HK-2 (cell line): ENCODE data around the gene PIK3R1.
A peak's percentile ranks its signal among the peaks of the same experiment; 100 is the strongest.

ENCODE experiments used
- DNase-seq: peaks from one replicate; pipeline ENCODE4 v3.0.0-alpha.2; 2018; ENCODE audit not compliant: unreplicated experiment

PIK3R1 gene

DNA sequence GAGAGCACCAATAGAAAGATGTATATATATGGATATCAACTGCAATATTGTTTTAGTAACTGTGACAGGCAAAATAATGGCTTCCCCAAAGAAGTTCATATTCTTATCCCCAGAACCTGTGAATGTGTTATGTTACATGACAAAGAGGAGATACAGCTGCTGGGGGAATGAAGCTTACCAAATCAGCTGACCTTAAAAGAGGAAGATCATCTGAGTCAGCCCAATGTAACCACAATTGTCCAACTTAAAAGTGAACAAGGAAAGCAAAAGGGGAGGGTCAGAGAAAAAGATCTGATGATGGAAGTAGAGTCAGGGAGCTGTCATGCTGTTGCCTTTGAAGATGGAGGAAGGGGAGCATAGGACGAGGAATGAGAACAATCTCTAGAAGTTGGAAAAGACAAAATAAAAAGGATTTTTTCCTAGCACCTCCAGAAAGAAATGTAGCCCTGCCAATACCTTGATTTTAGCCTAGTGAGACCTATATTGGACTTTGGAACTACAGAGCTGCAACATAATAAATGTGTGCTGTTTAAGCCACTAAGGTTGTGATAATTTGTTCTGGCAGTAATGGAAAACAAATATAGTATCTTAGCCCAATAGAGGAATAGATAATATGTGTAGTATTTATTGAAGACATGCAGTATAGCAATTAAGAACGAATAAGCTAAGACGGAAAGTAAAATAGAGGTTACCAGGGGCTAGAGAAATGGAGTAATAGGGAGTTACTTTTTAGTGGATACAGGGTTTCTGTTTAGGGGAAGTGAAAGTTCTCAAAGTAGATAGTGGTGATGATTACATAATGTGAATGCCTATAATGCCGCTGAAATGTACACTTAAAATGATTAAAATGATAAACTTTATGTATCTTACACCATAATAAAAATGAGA, 115.9 kb downstream of the PIK3R1 start:
- no peak for DNase-seq

GRCh38 chr5:68332080-68332451, 116.5 kb downstream of the PIK3R1 start:
- DNase-seq: no peak

DNA sequence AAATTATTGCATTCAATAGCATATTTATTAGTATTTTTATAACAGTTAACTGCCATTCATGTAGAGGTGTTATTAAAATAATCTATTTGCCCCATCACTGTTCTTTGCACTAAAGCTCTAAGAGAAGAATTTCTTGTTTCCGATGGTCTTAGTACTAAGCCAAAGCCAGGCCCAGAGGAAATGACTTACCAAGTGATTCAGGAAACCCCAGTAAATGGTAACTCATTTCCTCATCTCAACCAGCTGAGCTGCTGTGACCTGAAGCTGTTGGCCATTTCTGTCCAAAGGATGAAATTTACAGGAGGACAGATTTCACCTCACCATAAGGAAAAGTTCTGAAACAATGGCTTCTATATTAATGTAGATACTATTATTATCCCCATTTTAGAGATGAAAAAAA, 117.0 kb downstream of the PIK3R1 start:
- no peak for DNase-seq

GRCh38 chr5:68333649-68334552, 118.3 kb downstream of the PIK3R1 start:
- peak; percentile 61 for DNase-seq

GRCh38 chr5:68334553-68334886, 119.0 kb downstream of the PIK3R1 start:
- DNase-seq: no peak

DNA sequence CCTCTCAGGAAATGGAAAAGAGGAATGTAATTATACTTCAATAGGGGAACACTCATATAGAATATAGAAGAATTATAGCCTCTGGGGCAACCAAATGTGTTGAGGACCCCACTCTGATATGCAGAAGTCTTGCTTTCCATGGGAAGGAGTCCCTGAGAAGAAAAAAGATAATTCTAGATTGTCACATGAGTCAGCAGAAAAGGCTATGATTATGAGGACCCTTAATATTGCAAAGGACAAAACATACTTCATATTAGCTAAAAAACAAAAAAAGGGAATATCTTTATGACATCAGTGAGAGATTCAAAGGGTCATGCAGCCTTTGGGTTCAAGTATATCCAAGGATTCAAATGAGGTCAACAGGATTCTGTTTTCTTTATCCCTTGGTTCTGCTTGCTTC, 119.5 kb downstream of the PIK3R1 start:
- no peak for DNase-seq

- no peak for DNase-seq
These were observed 120.6 kb downstream of the PIK3R1 start for GRCh38 chr5:68336200-68336599.

DNA sequence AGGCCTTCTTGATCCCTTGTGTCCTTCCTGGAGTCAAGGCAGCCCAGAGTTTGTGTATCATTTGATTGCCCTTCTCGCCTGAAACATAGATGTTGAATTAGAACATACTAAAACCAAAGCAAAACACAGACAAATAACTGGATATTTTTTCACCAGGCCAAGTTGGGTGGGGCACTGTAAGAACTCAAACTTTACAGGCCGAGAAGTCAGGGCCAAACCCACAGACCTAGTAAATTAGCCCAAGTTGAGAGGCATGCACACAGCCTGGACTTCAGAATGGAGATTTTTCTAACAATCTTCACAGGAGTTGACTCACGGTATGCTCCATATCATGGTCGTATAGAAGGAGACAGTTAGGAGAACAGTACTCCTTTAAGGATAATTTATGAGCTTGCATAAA, 121.7 kb downstream of the PIK3R1 start:
- no peak for DNase-seq

GRCh38 chr5:68339921-68340321, 124.4 kb downstream of the PIK3R1 start:
- DNase-seq: no peak

- DNase-seq: no peak
These were observed 125.5 kb downstream of the PIK3R1 start for GRCh38 chr5:68341006-68341405.

DNA sequence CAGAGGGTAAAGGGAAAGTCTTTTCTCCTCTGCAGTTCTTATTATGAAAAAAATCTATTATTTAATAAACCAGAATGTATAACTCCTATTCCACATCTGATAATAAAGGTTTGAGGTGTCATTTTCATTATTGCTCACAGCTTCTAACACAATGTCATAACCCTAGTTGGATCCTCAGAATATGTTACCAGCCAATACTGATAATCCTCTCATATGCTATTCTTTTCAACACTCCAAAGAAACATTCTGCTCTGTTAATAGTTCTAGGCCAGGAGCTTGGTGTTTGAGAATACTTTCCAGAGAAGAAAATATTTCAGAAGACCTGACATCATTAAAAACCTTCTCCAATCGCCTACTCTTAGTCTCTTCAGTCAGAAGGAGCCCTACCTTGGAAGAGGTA, 127.1 kb downstream of the PIK3R1 start:
- DNase-seq: no peak

DNA sequence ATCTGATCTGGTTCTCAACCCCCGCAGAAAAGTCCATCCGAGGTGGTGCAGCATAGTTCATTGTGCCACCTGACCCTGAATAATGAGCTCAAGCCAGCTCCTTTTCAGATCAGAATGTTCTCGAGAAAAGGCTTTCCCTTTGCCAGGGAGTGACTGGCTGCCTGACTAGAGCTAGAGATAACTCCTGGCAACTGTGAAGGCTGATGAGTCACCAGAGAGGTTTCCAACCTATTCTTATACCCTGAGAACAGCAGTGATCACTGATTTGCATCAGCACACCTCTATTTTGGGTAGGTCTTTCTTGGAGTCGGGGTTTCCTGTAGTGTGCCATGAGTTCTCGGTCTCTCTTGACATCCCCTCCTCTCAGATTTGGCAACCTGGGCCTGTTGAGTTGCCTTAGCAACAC, 127.9 kb downstream of the PIK3R1 start:
- DNase-seq: no peak

DNA sequence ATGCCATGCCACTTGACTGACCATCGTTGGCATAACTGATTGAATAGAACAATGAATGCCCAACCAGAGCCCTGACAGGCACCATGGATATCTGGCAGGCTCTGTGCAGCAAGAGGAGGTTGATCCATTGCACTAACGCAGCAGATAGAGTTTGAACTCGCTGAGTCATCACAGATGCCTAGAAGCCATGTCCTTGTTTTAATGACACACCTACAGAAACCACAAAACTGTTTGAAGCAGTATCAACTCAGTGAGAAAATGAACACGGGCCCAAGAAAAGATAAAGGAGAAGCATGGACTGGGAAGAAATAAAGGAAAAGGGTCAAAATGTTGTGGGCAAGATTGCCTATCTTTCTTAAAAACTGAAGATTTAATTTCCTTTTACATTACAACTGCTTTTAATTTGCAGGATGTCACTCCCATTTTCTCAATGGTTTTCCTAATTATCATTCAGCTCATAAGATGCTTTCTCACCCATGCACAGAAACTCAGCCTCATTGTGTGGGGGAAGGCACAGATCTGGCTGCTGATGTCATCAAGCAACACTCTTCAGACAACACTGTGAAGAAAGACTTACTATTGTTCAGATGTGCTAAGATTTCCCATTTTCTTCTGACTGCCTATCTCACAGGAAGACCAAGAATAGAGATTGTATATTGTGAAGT, 129.0 kb downstream of the PIK3R1 start:
- peak; percentile 25 for DNase-seq

- DNase-seq: no peak
These were observed 129.6 kb downstream of the PIK3R1 start for GRCh38 chr5:68345171-68345570.

GRCh38 chr5:68345582-68345981, 130.0 kb downstream of the PIK3R1 start:
- no peak for DNase-seq

DNA sequence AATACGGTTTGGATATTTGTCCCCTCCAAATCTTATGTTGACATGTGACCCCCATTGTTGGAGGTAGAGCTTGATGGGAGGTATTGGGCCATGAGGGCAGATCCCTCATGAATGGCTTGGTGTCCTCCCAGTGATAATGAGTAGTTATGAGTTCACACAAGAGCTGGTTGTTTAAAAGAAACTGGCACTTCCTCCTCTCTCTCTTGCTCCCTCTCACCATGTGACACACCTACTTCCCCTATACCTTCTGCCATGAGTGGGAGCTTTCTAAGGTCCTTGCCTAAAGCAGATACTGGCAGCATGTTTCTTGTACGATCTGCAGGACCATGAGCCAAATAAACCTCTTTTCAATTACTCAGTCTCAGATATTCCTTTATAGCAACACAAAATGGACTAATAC, 132.0 kb downstream of the PIK3R1 start:
- DNase-seq: no peak

- no peak for DNase-seq
These were observed 133.1 kb downstream of the PIK3R1 start for GRCh38 chr5:68348447-68349222.

DNA sequence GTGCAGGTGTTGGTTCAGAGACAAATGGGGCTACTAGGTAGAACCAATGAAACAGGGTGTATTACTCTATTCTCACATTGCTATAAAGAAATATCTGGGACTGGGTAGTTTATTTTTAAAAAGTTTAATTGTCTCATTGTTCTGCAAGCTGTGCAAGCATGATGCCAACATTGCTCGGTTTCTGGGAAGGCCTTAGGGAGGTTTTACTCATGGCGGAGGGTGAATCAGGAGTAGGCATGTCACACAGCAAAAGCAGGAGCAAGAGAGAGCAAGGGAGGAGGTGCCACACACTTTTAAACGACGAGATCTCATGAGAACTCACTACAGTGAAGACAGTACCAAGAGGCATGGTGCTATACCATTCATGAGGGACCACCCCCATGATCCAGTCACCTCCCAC, 134.6 kb downstream of the PIK3R1 start:
- no peak for DNase-seq
